Measurements from ENCODE around the gene ZBTB21.

The ZBTB21 gene

DNA sequence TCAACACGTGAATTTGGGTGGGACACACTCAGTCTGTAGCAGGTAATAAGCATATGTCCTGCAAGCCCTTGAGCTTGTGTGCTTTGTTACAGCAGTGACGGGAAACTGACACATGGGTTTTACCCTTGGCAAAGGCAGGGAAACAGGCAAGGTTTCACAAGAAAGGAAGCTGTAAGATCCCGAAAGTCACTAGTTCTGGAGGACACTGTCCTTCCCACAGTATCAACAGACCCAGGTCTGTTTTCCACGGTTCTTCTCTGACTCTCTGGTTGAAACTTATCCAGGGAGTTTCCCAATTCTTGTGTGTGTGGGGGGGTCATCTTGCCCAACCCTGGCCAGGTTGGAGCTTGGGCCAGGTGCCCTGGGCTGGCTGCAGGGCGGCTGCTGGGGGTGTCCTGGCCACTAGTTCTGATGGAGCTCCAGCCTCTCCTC lies 29.3 kb upstream of the ZBTB21 start:
- no peak for DNase-seq

DNA sequence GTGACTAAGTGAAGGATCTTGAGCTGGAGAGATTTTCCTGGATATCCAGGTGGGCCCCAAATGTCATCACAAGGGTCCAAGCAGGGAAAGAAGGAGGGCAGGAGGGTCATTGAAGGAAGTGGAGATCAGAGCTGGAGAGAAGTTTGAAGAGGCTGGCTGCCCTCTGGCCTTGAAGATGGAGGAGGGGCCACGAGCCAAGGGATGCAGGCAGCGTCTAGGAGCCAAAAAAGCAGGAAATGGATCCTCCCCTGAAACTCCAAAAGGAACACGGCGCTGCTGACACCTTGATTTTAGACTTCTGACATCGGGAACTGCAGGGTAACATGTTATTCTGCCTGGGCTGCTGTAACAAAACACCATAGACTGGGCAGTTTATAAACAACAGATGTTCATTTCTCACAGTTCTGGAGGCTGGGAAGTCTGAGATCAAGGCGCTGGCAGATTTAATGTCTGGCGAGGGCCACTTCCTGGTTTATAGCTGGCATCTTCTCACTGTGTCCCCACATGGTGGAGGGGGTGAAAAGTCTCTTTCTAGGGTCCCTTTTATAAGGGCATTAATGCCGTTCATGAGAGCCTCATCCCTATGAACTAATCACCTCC lies 28.8 kb upstream of the ZBTB21 start:
- DNase-seq: no peak

DNA sequence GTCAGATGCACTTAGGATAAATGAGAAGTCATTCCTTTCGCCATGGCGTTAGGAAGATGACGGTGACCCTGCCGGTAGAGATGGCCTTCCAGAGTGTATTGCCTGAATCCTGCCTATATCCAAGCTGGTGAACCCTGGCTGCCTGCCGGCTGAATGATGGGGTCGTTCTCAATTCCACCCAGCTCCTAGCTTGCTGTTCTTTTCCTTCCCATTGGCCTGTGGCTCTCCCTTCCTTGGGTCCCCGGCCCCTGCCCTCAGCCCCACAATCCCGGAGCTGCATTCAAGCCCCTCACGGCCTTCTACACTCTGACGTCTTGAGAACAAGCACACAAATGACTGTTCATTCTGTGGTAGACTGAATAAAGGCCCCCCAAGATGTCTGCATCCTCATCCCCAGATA lies 28.2 kb upstream of the ZBTB21 start:
- DNase-seq: no peak

DNA sequence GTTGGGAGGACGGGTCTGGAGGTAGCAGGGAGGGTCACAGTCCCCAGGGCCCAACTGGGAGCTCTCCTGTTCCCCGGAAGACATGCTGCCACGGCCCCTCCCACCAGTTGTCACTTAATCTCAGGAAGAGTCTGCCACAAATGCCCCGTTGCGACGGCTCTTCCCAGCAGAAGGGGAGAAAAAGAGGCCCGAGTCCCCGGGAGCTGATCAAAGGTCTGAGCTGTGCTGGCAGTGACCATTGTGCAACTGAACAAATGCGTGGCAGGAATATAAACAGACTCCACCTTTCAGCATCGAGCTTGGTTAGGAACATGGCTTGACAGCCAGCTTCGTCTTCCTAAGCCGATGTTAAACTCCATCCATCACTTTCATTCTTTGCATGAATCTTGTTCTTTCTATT lies 27.8 kb upstream of the ZBTB21 start:
- no peak for DNase-seq

DNA sequence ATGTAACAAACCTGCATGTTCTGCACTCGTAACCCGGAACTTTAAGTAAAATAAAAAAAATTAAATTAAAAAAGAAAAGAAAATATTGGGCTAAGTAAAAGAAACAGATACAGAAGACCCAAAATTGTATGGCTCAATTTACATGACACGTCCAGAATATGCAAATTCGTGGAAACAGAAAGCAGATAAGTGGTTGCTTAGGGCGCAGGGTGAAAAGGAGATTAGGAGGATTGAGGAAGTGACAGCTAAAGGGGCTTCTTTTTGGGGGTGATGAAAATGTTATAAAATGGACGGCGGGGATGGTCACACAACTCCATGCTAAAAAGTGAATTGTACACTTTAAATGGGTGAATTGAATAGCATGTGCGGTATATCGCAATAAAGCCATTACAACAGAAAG lies 27.4 kb upstream of the ZBTB21 start:
- DNase-seq: no peak

DNA sequence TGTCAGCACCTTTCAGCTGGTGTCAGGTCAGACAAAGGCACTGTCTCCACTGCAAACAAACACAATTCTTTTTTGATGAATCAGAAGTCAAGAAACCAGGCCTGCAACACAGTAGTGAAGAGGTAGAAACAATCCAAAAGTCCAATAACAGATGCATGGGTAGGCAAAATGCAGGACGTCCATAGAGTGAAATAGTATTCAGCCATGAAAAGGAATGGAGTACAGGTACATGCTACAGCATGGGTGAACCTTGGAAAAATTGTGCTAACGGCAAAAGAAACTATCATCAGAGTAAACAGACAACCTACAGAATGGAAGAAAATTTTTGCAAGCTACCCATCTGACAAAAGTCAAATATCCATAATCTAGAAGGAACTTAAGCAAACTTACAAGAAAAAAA lies 26.2 kb upstream of the ZBTB21 start:
- no peak for DNase-seq

DNA sequence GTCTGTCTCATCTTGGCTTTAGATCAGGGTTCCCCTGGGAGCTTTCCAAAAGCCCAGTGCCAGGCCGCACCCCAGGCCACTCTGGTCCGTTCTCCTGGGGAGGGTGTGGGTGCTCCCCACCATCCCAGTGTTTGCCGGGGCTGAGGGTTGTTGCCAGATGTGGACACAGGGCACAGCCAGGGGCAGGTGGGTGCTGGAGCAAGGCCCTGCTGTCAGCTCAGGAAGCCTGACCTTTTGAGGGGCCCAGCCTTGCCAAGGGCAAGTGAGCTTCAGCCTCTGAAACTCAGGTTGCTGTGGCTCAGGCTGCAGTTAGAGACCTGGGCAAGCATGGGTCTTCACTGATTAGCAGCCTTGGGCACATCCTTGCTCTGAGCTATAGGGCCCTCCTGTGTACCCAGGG lies 22.8 kb upstream of the ZBTB21 start:
- no peak for DNase-seq

DNA sequence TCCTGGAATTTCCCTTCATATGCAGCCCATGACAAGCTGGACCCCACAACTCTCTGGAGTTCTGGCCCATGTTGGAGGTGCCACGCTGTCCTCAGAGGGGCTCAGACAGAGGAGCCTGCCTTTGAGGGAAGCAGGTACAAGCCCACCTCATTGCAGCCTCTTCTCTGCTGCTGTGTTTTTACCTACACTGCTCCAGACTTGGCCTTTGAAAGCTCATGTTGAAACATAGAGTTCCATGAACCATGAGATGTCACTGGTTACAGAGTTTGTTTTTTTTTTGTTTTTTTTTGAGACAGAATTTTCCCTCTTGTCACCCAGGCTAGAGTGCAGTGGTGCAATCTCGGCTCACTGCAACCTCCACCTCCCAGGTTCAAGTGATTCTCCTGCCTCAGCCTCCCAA lies 22.1 kb upstream of the ZBTB21 start:
- no peak for DNase-seq

DNA sequence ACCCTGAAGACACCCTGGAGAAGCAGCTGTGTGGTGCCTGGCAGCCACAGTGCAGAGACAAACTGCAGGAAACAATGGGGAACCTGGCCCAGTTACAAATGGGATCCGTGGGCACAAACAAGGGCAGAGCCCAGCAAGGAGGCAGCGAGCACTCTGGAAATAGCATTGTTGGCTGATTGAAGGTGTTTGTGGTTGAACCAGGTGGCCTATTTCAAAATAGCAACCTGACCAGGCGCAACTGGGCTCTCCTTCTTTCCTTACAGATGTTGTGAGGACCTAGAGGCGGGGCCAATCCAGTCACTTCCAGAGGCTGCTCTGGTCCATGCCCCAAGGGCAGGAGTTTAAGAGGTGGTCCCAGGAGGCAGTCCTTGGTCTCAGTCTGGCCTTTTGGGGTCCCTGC lies 21.7 kb upstream of the ZBTB21 start:
- no peak for DNase-seq

DNA sequence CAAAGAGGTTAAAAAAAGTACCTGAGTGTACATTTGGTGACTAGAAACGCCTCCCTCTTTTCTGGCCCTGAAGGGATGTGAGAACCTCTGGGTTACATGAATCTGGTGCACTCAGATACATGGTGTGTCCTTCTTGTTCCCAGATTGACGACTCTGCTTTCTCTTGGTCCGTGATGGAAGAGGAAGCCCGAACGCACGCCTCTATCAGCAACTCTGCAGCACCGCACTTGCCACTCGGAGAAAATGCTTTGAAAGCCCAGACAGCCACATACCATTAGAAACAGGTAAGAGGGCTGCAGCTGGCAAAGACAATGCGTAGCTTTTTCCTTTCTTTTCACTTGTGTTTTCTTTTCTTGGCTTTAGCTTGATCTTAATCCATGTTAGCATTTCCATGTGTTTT lies 21.1 kb upstream of the ZBTB21 start:
- no peak for DNase-seq

DNA sequence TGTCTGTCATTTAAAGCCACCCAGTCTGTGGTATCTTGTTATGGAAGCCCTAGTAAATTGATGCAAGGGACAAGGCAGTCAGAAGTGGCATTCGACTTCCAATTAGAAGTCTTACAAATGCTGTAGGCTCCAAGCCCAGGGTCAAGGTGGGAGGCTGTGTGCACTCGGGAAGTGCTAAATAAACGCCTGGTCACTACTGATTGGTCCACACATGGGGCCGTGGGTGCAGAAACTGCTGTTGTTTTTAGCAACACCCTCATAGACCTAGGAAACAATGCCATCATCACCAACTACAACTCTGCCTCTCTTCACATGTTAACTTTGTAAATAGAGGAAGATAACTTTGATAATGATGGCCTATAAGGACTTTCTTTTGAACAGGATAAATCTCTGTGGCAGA lies 20.2 kb upstream of the ZBTB21 start:
- DNase-seq: no peak

DNA sequence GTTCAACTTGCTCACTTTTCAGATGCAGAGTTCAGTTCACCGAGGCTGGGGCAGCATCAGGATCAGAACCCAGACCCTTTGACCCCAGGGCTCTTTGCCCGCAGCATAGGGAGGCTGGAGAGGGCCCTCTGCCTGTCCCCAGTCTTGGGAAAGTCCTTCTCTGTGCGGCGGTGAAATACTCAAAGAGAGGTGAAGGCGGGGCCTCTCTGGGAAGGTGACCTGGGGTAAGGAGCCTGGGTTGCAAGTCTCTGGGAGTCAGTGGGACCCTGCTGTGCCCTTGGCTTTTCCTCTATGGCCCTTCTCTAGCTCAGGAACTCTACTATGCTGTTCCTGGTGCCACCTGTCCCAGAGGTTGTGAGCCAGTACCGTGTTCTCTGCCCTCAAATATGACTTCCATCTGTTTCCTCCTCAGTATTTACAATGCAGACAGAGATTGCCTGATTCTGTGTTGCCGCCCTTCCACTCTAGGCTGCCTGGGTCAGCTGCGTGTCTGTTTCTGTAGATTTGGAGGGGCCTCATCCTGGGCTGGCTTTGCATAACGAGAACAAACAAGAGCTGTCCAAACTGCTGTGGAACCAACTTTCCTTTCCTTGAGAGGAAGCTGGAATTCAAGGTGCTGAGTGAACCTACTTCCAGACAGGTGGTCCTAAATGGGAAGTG lies 18.7 kb upstream of the ZBTB21 start:
- DNase-seq: no peak

DNA sequence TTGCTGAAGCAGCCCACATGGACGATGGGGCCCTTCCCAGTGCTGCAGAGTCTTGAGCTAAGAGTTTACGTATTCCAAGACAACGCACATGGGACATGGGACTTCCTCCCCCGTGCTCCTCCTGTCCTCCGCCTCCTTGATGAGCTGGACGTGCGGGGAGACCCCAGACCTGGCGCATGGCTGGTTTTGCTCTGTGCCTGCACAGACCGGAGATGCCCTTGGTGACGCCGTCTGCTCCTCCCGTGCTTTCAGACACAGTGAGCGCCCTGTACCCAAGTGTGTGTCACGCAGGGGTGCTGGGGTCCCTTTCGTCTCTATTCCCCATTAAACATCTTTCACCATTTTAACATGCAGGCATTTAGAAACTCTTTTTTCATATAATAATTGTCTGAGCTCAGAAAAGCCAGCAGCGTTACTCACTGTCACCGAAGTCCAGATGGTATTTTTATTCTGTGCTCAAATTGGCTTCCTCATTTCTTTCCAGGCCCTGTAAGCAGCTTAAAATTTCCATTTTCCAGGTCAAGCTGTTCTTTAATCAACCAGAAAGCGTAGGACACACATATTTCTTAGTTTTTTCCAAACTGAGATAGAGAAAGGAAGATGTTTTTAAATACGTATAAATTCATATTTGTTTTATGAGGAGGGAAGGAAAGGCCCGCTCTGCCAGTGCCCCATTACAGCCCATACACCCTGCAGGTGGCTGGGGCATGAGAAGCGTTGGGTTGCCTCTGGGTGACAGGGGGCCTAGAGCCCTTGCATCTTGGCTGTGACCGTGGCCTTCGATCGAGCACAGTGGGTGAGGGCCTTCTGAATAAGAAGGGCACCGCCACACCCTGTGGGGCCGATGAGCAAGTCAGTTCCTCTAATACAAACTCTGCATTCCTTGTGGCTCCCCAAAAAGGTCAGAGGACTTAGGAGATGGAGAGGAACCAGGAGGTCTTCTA lies 17.9 kb upstream of the ZBTB21 start:
- no peak for DNase-seq

DNA sequence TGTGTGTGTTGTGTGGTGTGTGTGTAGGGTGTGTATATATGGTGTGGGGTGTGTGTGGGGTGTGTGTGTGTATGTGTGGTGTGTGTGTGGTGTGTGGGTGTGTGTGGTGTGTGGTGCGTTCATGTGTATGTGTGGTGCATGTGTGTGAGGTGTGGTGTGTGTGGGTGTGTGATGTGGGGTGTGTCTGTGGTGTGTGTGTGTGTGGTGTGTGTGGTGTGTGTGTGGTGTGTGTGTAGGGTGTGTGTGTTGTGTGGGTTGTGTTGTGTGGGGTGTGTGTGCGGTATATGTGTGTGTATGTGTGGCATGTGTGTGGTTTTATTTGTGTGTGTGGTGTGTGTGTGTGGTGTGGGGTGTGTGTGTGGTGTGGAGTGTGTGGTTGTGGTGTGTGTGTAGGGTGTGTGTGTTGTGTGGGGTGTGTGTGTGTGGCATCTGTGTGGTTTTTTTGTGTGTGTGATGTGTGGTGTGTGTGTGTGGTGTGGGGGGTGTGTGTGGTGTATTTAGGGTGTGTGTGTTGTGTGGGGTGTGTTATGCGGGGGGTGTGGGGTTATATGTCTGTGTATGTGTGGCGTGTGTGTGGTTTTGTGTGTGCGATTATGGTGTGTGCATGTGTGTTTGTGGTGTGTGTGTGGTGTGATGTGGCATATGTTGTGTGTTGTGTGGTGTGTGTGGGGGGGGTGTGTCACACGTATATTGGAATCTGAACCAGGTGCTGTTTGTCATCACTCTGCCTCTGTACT lies 17.1 kb upstream of the ZBTB21 start:
- DNase-seq: no peak

DNA sequence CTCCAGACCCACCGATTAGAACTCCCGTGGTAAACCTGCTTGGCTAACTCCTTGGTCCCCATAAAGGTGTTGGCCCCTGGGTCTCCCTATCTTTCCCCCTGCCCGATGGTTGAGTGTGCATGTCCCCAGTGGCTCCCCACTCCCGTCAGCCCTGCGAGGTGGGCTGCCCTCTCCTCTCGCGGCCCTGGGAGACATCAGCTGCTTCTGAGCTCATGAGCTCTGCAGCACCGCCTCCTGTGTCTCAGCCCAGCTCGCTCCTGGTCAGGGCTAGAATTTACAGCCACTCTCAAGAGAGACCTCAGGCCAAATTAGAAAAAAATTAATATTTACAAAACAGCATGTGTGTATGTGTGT lies 15.9 kb upstream of the ZBTB21 start:
- DNase-seq: no peak

DNA sequence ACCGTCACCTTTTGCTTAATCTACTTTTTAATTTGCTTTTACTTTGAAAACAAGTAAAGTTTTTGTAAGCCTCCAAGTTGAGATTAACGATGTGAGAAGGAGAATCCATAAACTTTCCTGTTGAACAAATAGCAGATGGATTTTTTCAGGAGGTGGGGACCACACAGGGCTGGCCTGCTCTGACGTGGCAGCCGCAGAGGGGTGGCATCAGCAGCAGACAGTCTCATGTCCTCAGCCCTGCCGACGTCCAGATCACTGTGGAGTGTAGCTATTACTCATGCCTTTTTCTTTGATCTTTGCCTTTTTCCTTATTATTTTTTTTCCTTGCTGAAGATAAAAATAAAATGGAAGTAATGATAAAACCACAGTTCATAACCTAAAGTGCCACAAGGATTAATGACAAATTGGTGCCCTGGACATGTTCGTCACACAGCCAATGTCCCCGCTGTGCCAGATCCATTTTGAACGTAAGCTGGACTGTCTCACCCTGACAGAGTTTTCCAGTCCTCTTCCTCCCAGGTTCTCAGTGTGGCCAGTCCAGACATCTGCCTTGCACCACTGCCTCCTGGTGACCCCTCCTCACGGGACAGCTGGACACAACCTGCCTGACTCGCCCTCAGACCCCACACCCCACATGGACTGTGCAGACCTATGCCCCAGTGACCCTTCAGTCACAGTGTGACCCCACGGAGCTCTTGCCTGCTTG lies 15.4 kb upstream of the ZBTB21 start:
- DNase-seq: no peak

DNA sequence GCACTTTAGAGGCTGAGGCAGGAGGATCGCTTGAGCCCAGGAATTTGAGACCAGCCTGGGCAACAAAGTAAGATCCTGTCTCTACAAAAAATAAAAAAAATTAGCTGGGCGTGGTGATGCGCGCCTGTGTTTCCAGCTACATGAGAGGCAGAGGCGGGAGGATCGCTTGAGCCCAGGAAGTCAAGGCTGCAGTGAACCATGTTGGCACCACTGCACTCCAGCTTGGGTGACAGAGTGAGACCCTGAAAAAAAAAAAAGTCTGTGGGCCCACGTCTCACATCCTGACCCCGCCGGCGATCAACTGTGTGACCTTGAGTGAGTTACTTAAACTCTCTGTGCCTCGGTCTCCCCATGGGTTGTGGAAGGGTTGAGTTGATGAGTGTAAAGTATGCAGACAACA lies 12.7 kb upstream of the ZBTB21 start:
- no peak for DNase-seq

DNA sequence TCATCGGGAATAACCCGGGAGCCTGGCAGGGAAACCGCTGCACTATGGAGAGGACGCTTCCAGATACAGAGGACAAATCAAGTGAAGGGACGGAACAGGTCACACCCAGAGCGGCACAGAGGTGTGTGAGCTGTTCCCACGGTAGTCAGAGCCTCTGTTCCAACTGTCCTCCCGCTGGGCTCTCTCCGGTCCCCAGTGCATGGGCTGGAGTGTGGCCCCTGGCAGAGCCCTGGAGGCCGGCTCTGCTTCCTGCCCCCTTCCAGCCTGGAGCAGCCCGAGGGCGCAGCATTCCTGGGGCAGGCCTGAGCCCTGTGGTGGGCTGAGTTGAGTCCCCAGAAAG lies 11.9 kb upstream of the ZBTB21 start:
- DNase-seq: no peak

DNA sequence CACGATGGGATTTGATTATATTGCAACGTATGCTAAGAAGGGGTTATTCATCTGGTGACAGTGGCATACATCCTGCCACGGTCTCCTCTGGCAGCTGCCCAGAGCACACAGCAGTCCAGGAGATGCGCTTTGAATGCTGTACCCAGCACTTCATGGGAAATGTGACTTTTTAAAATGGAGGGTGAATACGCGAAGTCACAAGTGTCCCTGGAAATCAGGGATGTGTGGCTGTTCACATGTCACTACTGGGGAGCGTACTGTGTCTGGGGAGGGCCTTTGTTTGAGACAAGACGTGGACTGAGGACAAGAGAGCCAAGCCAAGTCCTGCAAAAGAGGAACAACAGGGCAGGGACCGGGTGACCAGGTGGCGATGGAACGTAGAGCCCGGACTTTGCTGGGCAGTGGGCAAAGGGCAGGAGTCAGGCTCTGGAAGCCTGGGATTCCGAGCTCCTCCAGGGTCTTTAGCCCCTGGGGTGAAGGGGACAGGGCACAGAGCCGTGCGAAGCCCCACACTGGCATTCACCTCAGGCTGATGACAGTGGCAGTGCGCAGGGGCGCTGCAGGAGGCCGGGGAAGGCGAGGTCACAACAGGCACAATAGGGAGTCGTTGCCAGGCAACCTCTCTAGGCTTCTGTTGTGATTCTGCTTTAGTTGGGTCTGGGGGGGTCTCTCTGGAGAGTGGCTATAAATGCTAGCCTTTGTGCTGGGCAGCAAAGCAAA lies 11.4 kb upstream of the ZBTB21 start:
- DNase-seq: no peak

DNA sequence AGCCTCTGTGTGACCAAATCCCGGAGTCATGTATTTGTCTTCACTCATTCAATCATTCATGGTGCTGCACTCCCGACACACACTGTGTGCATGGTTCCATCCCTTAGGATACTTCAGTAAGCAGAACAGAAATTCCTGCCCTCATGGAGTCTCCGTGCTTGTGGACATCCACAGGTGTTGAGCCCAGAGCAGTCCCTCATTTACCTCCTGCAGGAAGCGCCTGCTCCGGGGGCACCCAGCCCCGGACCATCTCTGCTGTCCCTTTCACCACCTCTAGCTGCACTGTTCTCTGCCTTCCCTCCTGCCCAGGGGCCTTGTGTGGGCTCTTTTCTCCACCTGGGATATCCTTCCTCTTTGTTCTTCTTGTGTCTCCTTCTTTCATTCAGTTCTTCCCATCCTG lies 9.5 kb upstream of the ZBTB21 start:
- DNase-seq: no peak

DNA sequence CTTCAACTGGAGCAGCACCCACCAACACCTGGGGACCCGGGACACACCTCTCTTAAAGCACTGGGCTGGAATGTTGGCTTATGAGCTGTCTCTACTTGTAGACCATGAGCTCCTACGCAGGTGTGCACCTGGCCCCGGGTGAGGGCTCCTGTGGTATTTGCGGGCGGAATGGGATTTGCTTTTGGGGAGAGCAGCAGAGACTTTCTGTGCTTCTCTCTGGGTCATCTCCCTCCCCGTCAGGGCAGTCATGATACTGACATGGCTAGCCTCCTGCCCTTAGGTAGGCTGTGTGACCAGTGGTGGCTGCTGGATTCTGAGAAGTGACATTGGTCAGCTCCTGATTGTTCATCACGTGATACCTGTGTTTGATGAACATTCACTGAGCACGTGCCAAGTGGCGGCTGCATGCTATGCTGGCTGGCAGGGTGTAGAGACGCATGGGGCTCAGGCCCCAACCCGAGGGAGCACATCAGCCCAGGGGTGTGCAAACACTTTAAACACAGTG lies 9.0 kb upstream of the ZBTB21 start:
- DNase-seq: no peak

DNA sequence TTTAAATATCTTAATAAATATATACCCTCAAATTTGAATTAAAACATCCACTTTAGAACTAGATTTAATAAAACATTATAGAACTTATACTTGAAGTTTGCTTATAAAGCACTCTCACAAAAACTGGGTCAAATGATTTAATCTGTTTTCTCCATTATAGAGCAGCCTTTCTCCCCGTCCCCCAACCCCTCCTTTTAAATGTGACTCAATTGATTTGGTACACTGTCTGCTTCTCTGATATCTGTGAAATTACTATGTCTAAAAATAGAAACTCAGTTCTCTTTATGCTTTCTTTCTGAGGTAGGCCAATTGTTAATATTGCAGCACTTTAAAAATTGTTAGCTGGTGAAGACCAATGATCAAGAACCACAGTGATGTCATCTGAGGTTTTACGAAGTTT lies 6.9 kb upstream of the ZBTB21 start:
- DNase-seq: no peak

Measured in activated CD8-positive, alpha-beta memory T cell treated with anti-CD3 and anti-CD28 coated beads for 24 hours (primary cell).